HepG2 (cell line): Measurements from ENCODE around the gene CCDC174.

ENCODE experiments used
- BRD4 ChIP-seq: sonication (generic); formaldehyde crosslinking; IDR thresholded peaks from 2 replicates; pipeline ENCODE4 v1.4.0; 2020; ENCODE audit warnings: missing genetic modification reagents
- CTCF ChIP-seq: sonication (generic); formaldehyde crosslinking; IDR thresholded peaks from 2 replicates; pipeline ENCODE4 v1.5.0; 2020; ENCODE audit warnings: mild to moderate bottlenecking, missing genetic modification reagents, moderate library complexity
- JUND ChIP-seq: sonication (generic); formaldehyde crosslinking; IDR thresholded peaks from 2 replicates; pipeline ENCODE4 v1.8.0; 2022; ENCODE audit warnings: mild to moderate bottlenecking, missing genetic modification reagents
- NFKB2 ChIP-seq: sonication (generic); formaldehyde crosslinking; IDR thresholded peaks from 2 replicates; pipeline ENCODE4 v1.4.0; 2020; ENCODE audit warnings: missing genetic modification reagents, borderline replicate concordance
- SETDB1 ChIP-seq: sonication (generic); formaldehyde crosslinking; IDR thresholded peaks from 2 replicates; pipeline ENCODE4 v1.5.1; 2020; ENCODE audit warnings: missing genetic modification reagents, mild to moderate bottlenecking, borderline replicate concordance
- SNRNP70 ChIP-seq: fragments of 200-400 bp; formaldehyde crosslinking; IDR thresholded peaks from 2 replicates; pipeline ENCODE4 v1.6.1; 2017; ENCODE audit warnings: mild to moderate bottlenecking, low read depth, low read length, moderate library complexity
- ZHX2 ChIP-seq, 2 experiments: sonication (generic) in 1 of 2; formaldehyde crosslinking in 1 of 2; IDR thresholded peaks; 2 replicates each; pipeline versions ENCODE4 v1.6.1 to v1.9.0; 2014 to 2022; ENCODE audit warnings: antibody characterized with exemption in 1 of 2, borderline replicate concordance in 1 of 2, inconsistent platforms in 1 of 2, low read depth in 1 of 2, missing genetic modification reagents in 1 of 2
- ZSCAN30 ChIP-seq: sonication (generic); formaldehyde crosslinking; IDR thresholded peaks from 2 replicates; pipeline ENCODE4 v1.5.0; 2020; ENCODE audit warnings: mild to moderate bottlenecking, missing genetic modification reagents
- TF ChIP-seq, protein P1 (sequence below): IDR thresholded peaks from 2 replicates; pipeline ENCODE4 v1.6.1; 2016; ENCODE audit warnings: control low read depth
- TF ChIP-seq, protein P2 (sequence below): sonication (generic); formaldehyde crosslinking; IDR thresholded peaks from 2 replicates; pipeline ENCODE4 v1.4.0; 2020; ENCODE audit warnings: missing genetic modification reagents

DNA sequence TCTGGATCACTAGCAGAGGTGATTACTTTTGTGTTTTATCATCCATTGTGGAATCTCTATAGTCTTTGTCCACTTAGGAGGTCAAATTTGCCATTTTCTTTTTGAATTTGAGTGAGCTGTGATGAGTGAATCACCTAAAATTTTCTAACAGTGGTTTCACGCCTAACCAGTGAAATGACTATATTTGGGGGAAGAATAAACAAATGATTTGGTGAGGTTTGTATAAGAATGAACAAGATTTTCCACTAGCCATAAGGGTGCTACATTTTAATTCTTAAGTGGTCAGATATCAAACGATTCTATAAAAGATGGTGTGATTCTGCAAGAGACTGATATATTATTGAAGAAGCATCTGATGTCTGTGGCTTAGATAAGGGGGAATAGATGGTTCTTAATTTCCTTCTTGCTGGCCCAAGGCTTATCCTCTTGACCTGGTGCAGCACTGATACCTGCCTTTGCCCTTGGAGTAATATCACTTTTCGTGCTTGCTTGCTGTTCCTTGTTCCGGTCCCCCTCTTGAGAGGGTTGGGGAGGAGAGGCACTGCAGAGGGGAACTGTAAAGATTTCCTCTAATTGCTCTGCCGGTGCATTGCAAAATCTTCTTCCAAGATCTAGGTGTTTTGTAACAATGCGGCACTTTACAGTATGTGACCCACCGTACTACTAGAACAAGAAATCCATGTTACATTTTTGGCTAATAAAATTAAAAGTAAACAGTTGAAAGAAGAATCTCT is 37.9 kb downstream of the CCDC174 start:
- TF ChIP-seq ZSCAN30 (CRISPR knock-in tag) = no peak
- TF ChIP-seq, protein P1, sequence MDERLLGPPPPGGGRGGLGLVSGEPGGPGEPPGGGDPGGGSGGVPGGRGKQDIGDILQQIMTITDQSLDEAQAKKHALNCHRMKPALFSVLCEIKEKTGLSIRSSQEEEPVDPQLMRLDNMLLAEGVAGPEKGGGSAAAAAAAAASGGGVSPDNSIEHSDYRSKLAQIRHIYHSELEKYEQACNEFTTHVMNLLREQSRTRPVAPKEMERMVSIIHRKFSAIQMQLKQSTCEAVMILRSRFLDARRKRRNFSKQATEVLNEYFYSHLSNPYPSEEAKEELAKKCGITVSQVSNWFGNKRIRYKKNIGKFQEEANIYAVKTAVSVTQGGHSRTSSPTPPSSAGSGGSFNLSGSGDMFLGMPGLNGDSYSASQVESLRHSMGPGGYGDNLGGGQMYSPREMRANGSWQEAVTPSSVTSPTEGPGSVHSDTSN (CRISPR knock-in tag) = no peak
- TF ChIP-seq CTCF (CRISPR knock-in tag) = no peak
- TF ChIP-seq ZHX2 (IDR thresholded peaks at IDR 0.05; ENCODE audit: low read depth) = no peak
- no peak for TF ChIP-seq ZHX2 (CRISPR knock-in tag; IDR thresholded peaks at IDR 0.05; ENCODE audit: borderline replicate concordance)
- TF ChIP-seq SNRNP70 = no peak
- TF ChIP-seq SETDB1 (CRISPR knock-in tag) = no peak
- no peak for TF ChIP-seq JUND
- TF ChIP-seq NFKB2 (CRISPR knock-in tag) = no peak
- TF ChIP-seq BRD4 (CRISPR knock-in tag) = no peak
- TF ChIP-seq, protein P2, sequence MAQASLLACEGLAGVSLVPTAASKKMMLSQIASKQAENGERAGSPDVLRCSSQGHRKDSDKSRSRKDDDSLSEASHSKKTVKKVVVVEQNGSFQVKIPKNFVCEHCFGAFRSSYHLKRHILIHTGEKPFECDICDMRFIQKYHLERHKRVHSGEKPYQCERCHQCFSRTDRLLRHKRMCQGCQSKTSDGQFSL (CRISPR knock-in tag) = no peak
